ENCODE measurements around the gene LNX1. TPM values are rescaled to one million over a fixed set of nuclear protein-coding genes. Genes with fewer than 3 reads are reported as not detected.

The LNX1 gene
- polyA plus RNA-seq, 1 of the 3 experiments (the other 2 are of a cell fraction): 0.16 TPM

DNA sequence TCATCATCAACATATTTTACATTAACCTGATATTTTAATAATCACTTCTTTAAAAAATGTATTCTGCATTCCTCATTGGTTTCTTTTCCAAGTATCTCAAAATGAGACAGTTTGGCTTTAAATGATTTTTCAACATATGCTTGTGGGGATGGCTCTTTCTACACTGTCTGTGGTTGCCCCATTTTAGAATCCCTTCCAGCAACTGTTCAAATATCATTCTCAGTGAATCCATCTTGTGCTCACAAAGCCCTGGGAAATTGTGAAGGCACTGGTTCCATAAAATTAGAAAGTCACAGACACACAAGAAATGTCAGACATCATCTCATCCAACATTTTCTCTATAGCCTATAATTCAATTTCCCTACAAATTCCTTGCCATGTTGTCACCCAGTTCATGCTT is 103.5 kb downstream of the LNX1 start:
- Histone ChIP-seq H3K4me2 (no peak overlapping the region), H3K9ac (no peak overlapping the region), H3K9me2 (no peaks in the 10 kb centered on the region), H3K4me3 (ENCODE audit: low read depth in 2 of 2, low read length in 1 of 2) (no peak overlapping the region), H3K27me3 (ENCODE audit: insufficient read depth) (no peaks in the 10 kb centered on the region), H3K79me2 (ENCODE audit: insufficient read depth) (no peaks in the 10 kb centered on the region), H3F3A (replicated peaks; ENCODE audit: insufficient read depth) (no peaks in the 10 kb centered on the region), H3K4me1 (ENCODE audit: control insufficient read depth in 1 of 2, insufficient read depth in 2 of 2, low read depth in 1 of 2, low read length in 1 of 2) (peaks cover 0 to 6% of the 10 kb centered on the region in 2 experiments; a peak in 2 of 4 replicates), H4K20me1 (ENCODE audit: insufficient read depth) (no peaks in the 10 kb centered on the region), H3K27ac (ENCODE audit: low read depth in 2 of 2, low read length in 1 of 2) (no peak overlapping the region), H3K36me3 (replicated peaks in 1 of 2; ENCODE audit: control insufficient read depth in 1 of 2, insufficient read depth in 2 of 2, low read length in 1 of 2) (no peaks in the 10 kb centered on the region), H2AFZ (ENCODE audit: low read depth) (no peak overlapping the region), H3K9me3 (no peaks in the 10 kb centered on the region)
- no peak for DNase-seq
- ChIA-PET POLR2A (no interaction called here), CTCF (interaction anchor here (0.6 to 0.9 kb wide), 2 partner anchors 13 to 473 kb away, joined by 3 to 4 read pairs; no protein-coding TSS in a partner anchor)
- TF ChIP-seq TEAD4 (IDR thresholded peaks at IDR 0.05; ENCODE audit: borderline replicate concordance, insufficient read depth): no peak
- TF ChIP-seq EP300 (IDR thresholded peaks at IDR 0.05; ENCODE audit: borderline replicate concordance in 1 of 2, low read depth in 1 of 2, low read length in 1 of 2): no peak
- no peak for TF ChIP-seq RXRA (IDR thresholded peaks at IDR 0.05; ENCODE audit: borderline replicate concordance, low read depth)
- TF ChIP-seq RFX5 (IDR thresholded peaks at IDR 0.05; ENCODE audit: low read length): no peak
- TF ChIP-seq JUND (IDR thresholded peaks at IDR 0.05): no peak
- TF ChIP-seq CHD2 (IDR thresholded peaks at IDR 0.05; ENCODE audit: low read length, partially characterized antibody): no peak
- TF ChIP-seq EZH2phosphoT487 (IDR thresholded peaks at IDR 0.05; ENCODE audit: borderline replicate concordance, low read depth): no peak
- TF ChIP-seq ELF1 (IDR thresholded peaks at IDR 0.05): no peak
- TF ChIP-seq, protein P1, sequence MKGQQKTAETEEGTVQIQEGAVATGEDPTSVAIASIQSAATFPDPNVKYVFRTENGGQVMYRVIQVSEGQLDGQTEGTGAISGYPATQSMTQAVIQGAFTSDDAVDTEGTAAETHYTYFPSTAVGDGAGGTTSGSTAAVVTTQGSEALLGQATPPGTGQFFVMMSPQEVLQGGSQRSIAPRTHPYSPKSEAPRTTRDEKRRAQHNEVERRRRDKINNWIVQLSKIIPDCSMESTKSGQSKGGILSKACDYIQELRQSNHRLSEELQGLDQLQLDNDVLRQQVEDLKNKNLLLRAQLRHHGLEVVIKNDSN (IDR thresholded peaks at IDR 0.05; ENCODE audit: borderline replicate concordance, low read depth): no peak
- TF ChIP-seq MEF2A (IDR thresholded peaks at IDR 0.05; ENCODE audit: borderline replicate concordance, low read depth): no peak
- no peak for TF ChIP-seq RAD21 (IDR thresholded peaks at IDR 0.05; ENCODE audit: low read length)
- no peak for TF ChIP-seq SIN3A (IDR thresholded peaks at IDR 0.05; ENCODE audit: borderline replicate concordance, low read depth, low read length)
- TF ChIP-seq FOSL2 (IDR thresholded peaks at IDR 0.05; ENCODE audit: borderline replicate concordance, low read depth): no peak

DNA sequence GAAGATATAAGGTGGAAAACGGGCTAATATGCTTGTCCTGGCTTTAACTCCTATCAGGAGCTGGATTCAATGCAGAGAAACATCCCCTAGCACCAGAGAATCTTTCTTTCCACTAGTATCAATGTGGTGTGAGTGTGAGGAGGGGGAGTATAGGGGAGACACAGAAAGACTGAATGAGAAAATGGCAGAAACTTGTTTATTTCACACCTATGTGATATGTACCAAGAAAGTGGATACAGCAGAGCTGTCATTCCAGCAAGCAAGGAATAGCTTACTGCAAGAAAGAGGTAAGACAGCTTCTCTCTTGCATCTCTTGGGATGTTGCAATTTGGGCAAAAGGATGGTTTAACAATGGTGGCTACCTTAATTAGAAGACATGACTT is 105.6 kb downstream of the LNX1 start:
- Histone ChIP-seq H3F3A (replicated peaks; ENCODE audit: insufficient read depth) (peaks cover 2% of the 10 kb centered on the region), H2AFZ (ENCODE audit: low read depth) (no peak overlapping the region), H3K79me2 (ENCODE audit: insufficient read depth) (no peaks in the 10 kb centered on the region), H3K4me3 (ENCODE audit: low read depth in 2 of 2, low read length in 1 of 2) (no peak overlapping the region), H3K27me3 (ENCODE audit: insufficient read depth) (no peaks in the 10 kb centered on the region), H3K4me2 (no peak overlapping the region), H3K27ac (ENCODE audit: low read depth in 2 of 2, low read length in 1 of 2) (no peak overlapping the region), H3K9me2 (no peaks in the 10 kb centered on the region), H4K20me1 (ENCODE audit: insufficient read depth) (no peaks in the 10 kb centered on the region), H3K36me3 (replicated peaks in 1 of 2; ENCODE audit: control insufficient read depth in 1 of 2, insufficient read depth in 2 of 2, low read length in 1 of 2) (no peaks in the 10 kb centered on the region), H3K9ac (no peak overlapping the region), H3K4me1 (ENCODE audit: control insufficient read depth in 1 of 2, insufficient read depth in 2 of 2, low read depth in 1 of 2, low read length in 1 of 2) (peaks cover 0 to 4% of the 10 kb centered on the region in 2 experiments; a peak in 1 of 4 replicates), H3K9me3 (no peaks in the 10 kb centered on the region)
- ChIA-PET CTCF (interaction anchor here (1.2 to 1.6 kb wide), 3 partner anchors 11 to 168 kb away, joined by 3 to 5 read pairs (median 4); no protein-coding TSS in a partner anchor), POLR2A (no interaction called here)
- DNase-seq: no peak
- TF ChIP-seq ELF1 (IDR thresholded peaks at IDR 0.05) (no peak), TCF12 (IDR thresholded peaks at IDR 0.05) (no peak), FOXM1 (IDR thresholded peaks at IDR 0.05; ENCODE audit: low read depth) (no peak), NRF1 (IDR thresholded peaks at IDR 0.05; ENCODE audit: low read depth, low read length) (no peak), YY1 (IDR thresholded peaks at IDR 0.05; ENCODE audit: low read depth) (no peak), JUND (IDR thresholded peaks at IDR 0.05) (no peak)
- WGBS (ENCODE audit: low lambda C conversion rate): 79% methylated on average over 1 of the region's 1 CpG

Measured in SK-N-SH (cell line).